MG63 (cell line): ENCODE measurements around the gene C2orf78. TPM values are rescaled to one million over a fixed set of nuclear protein-coding genes. Genes with fewer than 3 reads are reported as not detected.

ENCODE experiments used
- DNase-seq: peaks from one replicate; pipeline ENCODE4 v3.0.0-alpha.2; 2020
- H3K27me3 ChIP-seq: fragments of 250-450 bp; sonication (Bioruptor Pico); 2 replicates; pipeline ENCODE4 v1.5.1; 2020; ENCODE audit warnings: mild to moderate bottlenecking, moderate library complexity
- H3K36me3 ChIP-seq: fragments of 250-450 bp; sonication (Bioruptor Pico); 2 replicates; pipeline ENCODE4 v1.5.1; 2020; ENCODE audit warnings: mild to moderate bottlenecking, moderate library complexity
- H3K4me3 ChIP-seq: fragments of 250-450 bp; sonication (Bioruptor Pico); 2 replicates; pipeline ENCODE4 v1.5.1; 2020; ENCODE audit warnings: mild to moderate bottlenecking, moderate library complexity
- H3K9me3 ChIP-seq: fragments of 250-450 bp; sonication (Bioruptor Pico); 2 replicates; pipeline ENCODE4 v1.5.1; 2020; ENCODE audit warnings: mild to moderate bottlenecking, moderate library complexity
- total RNA-seq: library from RNA; depleted of rRNA; stranded (reverse); fragments of >200 nt; shearing (Covaris generic); gene quantifications from 2 replicates; pipeline ENCODE4 v1.2.3, GENCODE V29; 2014; ENCODE audit warnings: low replicate concordance

The C2orf78 gene
- total RNA-seq, 1 experiment from 2014 or later: not detected

- Histone ChIP-seq H3K36me3 (peaks cover 8% of the 10 kb centered on the region), H3K27me3 (no peaks in the 10 kb centered on the region), H3K4me3 (peak overlapping the region; percentile 87), H3K9me3 (no peaks in the 10 kb centered on the region)
- no peak for DNase-seq
Observed at GRCh38 chr2:73827660-73828388, 43.8 kb downstream of the C2orf78 start.

GRCh38 chr2:73828389-73828817 is 44.4 kb downstream of the C2orf78 start:
- Histone ChIP-seq H3K27me3 (no peaks in the 10 kb centered on the region), H3K4me3 (peak overlapping the region; percentile 87), H3K36me3 (peaks cover 13% of the 10 kb centered on the region), H3K9me3 (no peaks in the 10 kb centered on the region)
- DNase-seq: no peak

GRCh38 chr2:73828818-73829570 is 45.0 kb downstream of the C2orf78 start, which contains the start of gene STAMBP:
TSS of gene STAMBP (plus strand) at chr2:73828961. CDS start at chr2:73830857, 1,896 bp downstream.
- Histone ChIP-seq H3K9me3 (no peaks in the 10 kb centered on the region), H3K4me3 (peak within 1 kb of the TSS; percentile 87), H3K27me3 (no peaks in the 10 kb centered on the region), H3K36me3 (peaks cover 17% of the 10 kb centered on the region)
- peak; percentile 94 for DNase-seq

GRCh38 chr2:73830871-73831401 is 47.0 kb downstream of the C2orf78 start:
- Histone ChIP-seq H3K36me3 (peaks cover 22% of the 10 kb centered on the region), H3K4me3 (peak overlapping the region; percentile 87; the same call in 1 of the 2 replicates), H3K27me3 (no peaks in the 10 kb centered on the region), H3K9me3 (no peaks in the 10 kb centered on the region)
- peak; percentile 75 for DNase-seq

GRCh38 chr2:73832930-73833329 is 48.9 kb downstream of the C2orf78 start:
- peaks cover 24% of the 10 kb centered on the region for H3K36me3 ChIP-seq
- no peak overlapping the region for H3K4me3 ChIP-seq
- peak; percentile 59 for DNase-seq
- no peaks in the 10 kb centered on the region for H3K27me3 ChIP-seq
- no peaks in the 10 kb centered on the region for H3K9me3 ChIP-seq

- H3K4me3 ChIP-seq: no peak overlapping the region
- DNase-seq: no peak
- peaks cover 32% of the 10 kb centered on the region for H3K36me3 ChIP-seq
Observed at GRCh38 chr2:73836141-73836943, 52.4 kb downstream of the C2orf78 start.

GRCh38 chr2:73837847-73838585 is 54.0 kb downstream of the C2orf78 start:
- Histone ChIP-seq H3K36me3 (peaks cover 23% of the 10 kb centered on the region), H3K27me3 (no peaks in the 10 kb centered on the region), H3K9me3 (no peaks in the 10 kb centered on the region), H3K4me3 (no peak overlapping the region)
- no peak for DNase-seq

More at GRCh38 chr2:73836141-73836943, 52.4 kb downstream of the C2orf78 start:
- Histone ChIP-seq H3K27me3 (no peaks in the 10 kb centered on the region), H3K9me3 (no peaks in the 10 kb centered on the region)

- DNase-seq: no peak
- Histone ChIP-seq H3K9me3 (no peaks in the 10 kb centered on the region), H3K27me3 (no peaks in the 10 kb centered on the region), H3K4me3 (no peak overlapping the region), H3K36me3 (peaks cover 18% of the 10 kb centered on the region)
Observed at GRCh38 chr2:73838889-73839534, 55.0 kb downstream of the C2orf78 start.

GRCh38 chr2:73839653-73840411 is 55.8 kb downstream of the C2orf78 start:
- Histone ChIP-seq H3K4me3 (no peak overlapping the region), H3K9me3 (no peaks in the 10 kb centered on the region), H3K27me3 (no peaks in the 10 kb centered on the region), H3K36me3 (peaks cover 19% of the 10 kb centered on the region)
- no peak for DNase-seq

GRCh38 chr2:73841912-73842738 is 58.1 kb downstream of the C2orf78 start:
- Histone ChIP-seq H3K9me3 (no peaks in the 10 kb centered on the region), H3K36me3 (peaks cover 35% of the 10 kb centered on the region), H3K4me3 (no peak overlapping the region), H3K27me3 (no peaks in the 10 kb centered on the region)
- no peak for DNase-seq

- no peak for DNase-seq
- H3K36me3 ChIP-seq: peaks cover 40% of the 10 kb centered on the region
Observed at GRCh38 chr2:73842739-73843019, 58.7 kb downstream of the C2orf78 start.

GRCh38 chr2:73844087-73844486 is 60.1 kb downstream of the C2orf78 start:
- Histone ChIP-seq H3K4me3 (no peak overlapping the region), H3K36me3 (peaks cover 51% of the 10 kb centered on the region)
- DNase-seq: no peak

More at GRCh38 chr2:73842739-73843019, 58.7 kb downstream of the C2orf78 start:
- H3K4me3 ChIP-seq: no peak overlapping the region
- no peaks in the 10 kb centered on the region for H3K27me3 ChIP-seq
- H3K9me3 ChIP-seq: no peaks in the 10 kb centered on the region

GRCh38 chr2:73850009-73850408 is 66.0 kb downstream of the C2orf78 start:
- Histone ChIP-seq H3K36me3 (peaks cover 87% of the 10 kb centered on the region), H3K27me3 (no peaks in the 10 kb centered on the region), H3K9me3 (no peaks in the 10 kb centered on the region), H3K4me3 (no peak overlapping the region)
- DNase-seq: no peak

More at GRCh38 chr2:73844087-73844486, 60.1 kb downstream of the C2orf78 start:
- no peaks in the 10 kb centered on the region for H3K9me3 ChIP-seq
- H3K27me3 ChIP-seq: no peaks in the 10 kb centered on the region

GRCh38 chr2:73851274-73851673 is 67.3 kb downstream of the C2orf78 start:
- no peak overlapping the region for H3K4me3 ChIP-seq
- DNase-seq: no peak
- H3K27me3 ChIP-seq: no peaks in the 10 kb centered on the region
- H3K36me3 ChIP-seq: peaks cover 83% of the 10 kb centered on the region
- H3K9me3 ChIP-seq: no peaks in the 10 kb centered on the region
